Measurements from ENCODE around the gene TRIM50. TPM values are rescaled to one million over a fixed set of nuclear protein-coding genes. Genes with fewer than 3 reads are reported as not detected.

The TRIM50 gene
- total RNA-seq = not detected in 2 replicates

DNA sequence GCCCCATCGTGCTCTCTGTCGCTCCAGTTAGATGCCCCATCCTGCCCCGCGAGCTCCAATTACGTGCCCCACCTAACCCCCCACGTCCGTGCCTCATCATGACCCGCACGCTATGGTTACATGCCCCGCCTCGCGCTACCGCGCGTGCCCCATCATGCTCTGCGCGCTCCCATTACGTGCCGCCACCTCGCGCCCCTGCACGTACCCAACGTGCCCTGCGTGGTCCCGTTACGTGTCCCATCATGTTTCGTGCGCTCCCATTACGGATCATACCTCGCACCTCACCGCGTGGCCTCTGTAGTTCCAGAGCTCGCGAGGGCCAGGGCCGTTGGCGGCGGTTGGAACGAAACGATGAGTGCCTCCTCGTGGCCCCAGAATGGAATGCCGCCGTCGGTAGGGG lies at the start of gene TRIM50, which contains the start of gene FKBP6:
Gene TRIM50 (minus strand): TSS at position 161 of the 400 bp plus-strand sequence. CDS start 3,295 bp downstream, outside the sequence.
Gene FKBP6 (plus strand): TSS at position 240 of the 400 bp plus-strand sequence. CDS start 268 bp downstream, outside the sequence.

DNA sequence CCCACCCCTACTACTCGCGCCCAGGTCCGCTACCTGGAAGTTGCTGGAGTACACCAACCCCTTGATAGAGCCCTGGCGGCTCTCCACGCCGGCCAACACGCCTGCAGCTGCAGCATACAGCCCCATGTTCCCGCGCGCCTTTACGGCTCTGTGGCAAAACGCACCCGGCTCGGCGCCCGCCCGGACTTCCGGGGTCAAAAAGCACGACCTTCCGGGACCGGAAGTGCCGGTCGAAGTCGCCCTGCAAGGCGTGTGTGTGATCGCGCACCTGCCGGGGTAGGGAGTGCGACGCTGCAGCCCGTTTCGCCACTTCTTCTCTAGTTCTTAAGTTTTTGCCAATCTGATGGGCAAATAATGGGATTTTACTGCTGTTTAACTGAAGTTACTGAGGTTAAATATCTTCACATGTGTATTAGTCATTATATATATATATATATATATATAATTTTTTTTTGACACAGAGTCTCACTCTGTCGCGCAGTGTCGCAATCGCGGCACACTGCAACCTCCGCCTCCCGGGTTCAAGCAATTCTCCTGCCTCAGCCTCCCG lies 19.1 kb downstream of the TRIM50 start, which contains the start of gene NSUN5:
Gene NSUN5 (minus strand): TSS at position 162 of the 550 bp plus-strand sequence. CDS start 36 bp downstream, at position 126.

Small RNA genes lying within 50 kb of the gene (small RNA-seq; reads per million reads assigned to genes)
- gene RNU6-1080P = not detected

Other genes starting within 250 kb of the TRIM50 start
- gene SPDYE9, start 242.0 kb downstream of the TRIM50 start, total RNA-seq = not detected in 2 replicates
- gene NSUN5, start 19.3 kb downstream of the TRIM50 start, total RNA-seq = 4.9 and 9.3 TPM in 2 replicates
- gene FKBP6, start 79 bp upstream of the TRIM50 start, total RNA-seq = not detected in 2 replicates
- gene FZD9, start 105.7 kb upstream of the TRIM50 start, total RNA-seq = 0.53 and 0.86 TPM in 2 replicates
- gene BAZ1B, start 194.2 kb upstream of the TRIM50 start, total RNA-seq = 97.5 and 99.4 TPM in 2 replicates
- 31.8 and 34.6 TPM in 2 replicates for gene BCL7B, start 229.6 kb upstream of the TRIM50 start, total RNA-seq